Activated naive CD8-positive, alpha-beta T cell (primary cell): ENCODE results near the gene RFX7.
"Not testable (repeated sequence)": the region's sequence is repeated elsewhere in the genome, so short reads cannot be mapped to it uniquely, and the experiment has no call there.

ENCODE experiments used
- H3K27ac Mint-ChIP-seq: one replicate; pipeline ENCODE4 v1.8.0; 2021; ENCODE audit warnings: mixed read lengths
- H3K27me3 Mint-ChIP-seq: one replicate; pipeline ENCODE4 v1.8.0; 2021; ENCODE audit warnings: mixed read lengths
- H3K36me3 Mint-ChIP-seq: one replicate; pipeline ENCODE4 v1.8.0; 2021; ENCODE audit warnings: mixed read lengths
- H3K4me1 Mint-ChIP-seq: one replicate; pipeline ENCODE4 v1.8.0; 2021; ENCODE audit warnings: low read depth, mixed read lengths
- H3K4me3 Mint-ChIP-seq: one replicate; pipeline ENCODE4 v1.8.0; 2021; ENCODE audit warnings: mild to moderate bottlenecking, mixed read lengths
- H3K9me3 Mint-ChIP-seq: one replicate; pipeline ENCODE4 v1.8.0; 2021; ENCODE audit warnings: low read depth, mixed read lengths

The RFX7 gene

DNA sequence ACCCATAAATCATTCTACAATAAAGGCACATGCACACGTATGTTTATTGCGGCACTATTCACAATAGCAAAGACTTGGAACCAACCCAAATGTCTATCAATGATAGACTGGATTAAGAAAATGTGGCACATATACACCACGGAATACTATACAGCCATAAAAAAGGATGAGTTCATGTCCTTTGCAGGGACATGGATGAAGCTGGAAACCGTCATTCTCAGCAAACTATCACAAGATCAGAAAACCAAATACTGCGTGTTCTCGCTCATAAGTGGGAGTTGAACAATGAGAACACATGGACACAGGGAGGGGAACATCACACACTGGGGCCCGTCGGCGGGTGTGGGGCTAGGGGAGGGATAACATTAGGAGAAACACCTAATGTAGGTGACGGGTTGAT lies 88.4 kb downstream of the RFX7 start:
- H3K4me3 Mint-ChIP-seq, H3K27ac Mint-ChIP-seq, H3K9me3 Mint-ChIP-seq, H3K27me3 Mint-ChIP-seq: not testable (repeated sequence)
- Mint-ChIP-seq H3K36me3 (peaks cover 29% of the 10 kb centered on the region), H3K4me1 (peaks cover 39% of the 10 kb centered on the region)

DNA sequence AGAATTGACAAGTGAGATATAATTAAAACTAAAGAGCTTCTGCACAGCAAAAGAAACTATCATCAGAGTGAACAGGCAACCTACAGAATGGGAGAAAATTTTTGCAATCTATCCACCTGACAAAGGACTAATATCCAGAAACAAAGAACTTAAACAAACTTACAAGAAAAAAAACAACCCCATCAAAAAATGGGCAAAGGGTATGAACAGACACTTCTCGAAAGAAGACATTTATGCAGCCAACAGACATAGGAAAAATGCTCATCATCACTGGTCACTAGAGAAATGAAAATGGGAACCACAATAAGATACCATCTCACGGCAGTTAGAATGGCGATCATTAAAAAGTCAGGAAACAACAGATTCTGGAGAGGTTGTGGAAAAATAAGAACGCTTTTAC lies 88.9 kb downstream of the RFX7 start:
- Mint-ChIP-seq H3K36me3 (peaks cover 26% of the 10 kb centered on the region), H3K4me1 (peaks cover 35% of the 10 kb centered on the region), H3K27ac (peak overlapping the region; percentile 31)
- not testable (repeated sequence) for H3K4me3 Mint-ChIP-seq, H3K9me3 Mint-ChIP-seq, H3K27me3 Mint-ChIP-seq

DNA sequence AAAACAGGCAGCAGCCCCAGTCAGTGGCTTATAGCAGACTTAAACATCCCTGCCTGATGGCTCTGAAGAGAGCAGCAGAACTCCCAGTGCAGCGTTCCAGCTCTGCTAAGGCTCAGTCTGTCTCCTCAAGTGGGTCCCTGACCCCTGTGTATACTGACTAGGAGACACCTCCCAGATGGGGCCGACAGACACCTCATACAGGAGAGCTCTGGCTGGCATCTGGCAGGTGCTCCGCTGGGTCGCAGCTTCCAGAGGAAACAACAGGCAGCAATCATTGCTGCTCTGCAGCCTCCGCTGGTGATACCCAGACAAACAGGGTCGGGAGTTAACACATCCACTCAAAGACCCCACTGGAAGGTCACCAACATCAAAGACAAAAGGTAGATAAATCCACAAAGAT lies 93.5 kb downstream of the RFX7 start:
- Mint-ChIP-seq H3K9me3 (peaks cover 8% of the 10 kb centered on the region), H3K4me3 (no peak overlapping the region), H3K27ac (no peak overlapping the region), H3K27me3 (no peaks in the 10 kb centered on the region), H3K4me1 (peaks cover 52% of the 10 kb centered on the region), H3K36me3 (peaks cover 30% of the 10 kb centered on the region)

DNA sequence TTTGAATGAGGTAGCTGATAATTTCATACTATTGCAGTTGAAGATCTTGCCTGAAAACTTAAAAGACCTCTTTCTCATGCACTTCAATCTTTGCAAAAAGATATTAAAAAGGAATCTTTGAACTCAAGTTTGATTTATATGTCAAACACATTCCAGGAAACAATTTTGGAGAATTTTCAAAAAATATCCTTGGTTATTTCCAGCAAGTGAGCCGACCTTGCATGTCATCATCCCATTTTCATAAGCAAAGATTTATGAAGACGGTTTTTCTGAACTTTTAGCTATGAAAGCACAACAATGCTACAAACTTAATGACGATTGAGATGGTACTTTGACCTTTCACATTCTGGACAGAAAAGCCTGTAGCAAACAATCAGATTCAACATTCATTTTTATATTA lies 95.6 kb downstream of the RFX7 start:
- Mint-ChIP-seq H3K9me3 (peaks cover 3% of the 10 kb centered on the region), H3K36me3 (peaks cover 20% of the 10 kb centered on the region), H3K4me3 (no peak overlapping the region), H3K27ac (no peak overlapping the region), H3K4me1 (peaks cover 41% of the 10 kb centered on the region), H3K27me3 (no peaks in the 10 kb centered on the region)

DNA sequence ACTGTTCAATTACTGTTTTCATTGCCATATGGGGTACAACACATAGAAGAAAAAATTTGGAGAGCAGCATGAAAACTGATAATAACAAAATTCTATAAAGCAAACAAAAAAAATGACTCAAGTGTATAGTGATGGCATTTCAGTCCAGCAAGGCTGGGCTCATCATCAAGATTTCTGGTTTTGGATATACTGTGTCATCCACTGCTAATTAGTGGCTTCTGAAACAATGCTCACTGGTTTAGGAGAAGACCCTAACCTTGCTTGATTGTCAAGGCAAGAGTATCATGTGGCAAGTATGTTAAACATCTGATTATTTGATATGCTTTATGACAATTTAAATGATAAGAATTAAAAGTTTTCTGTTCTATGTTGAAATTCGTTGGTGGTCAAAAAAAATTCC lies 96.9 kb downstream of the RFX7 start:
- Mint-ChIP-seq H3K36me3 (peaks cover 28% of the 10 kb centered on the region), H3K4me1 (peaks cover 31% of the 10 kb centered on the region), H3K27me3 (no peaks in the 10 kb centered on the region), H3K27ac (no peak overlapping the region), H3K4me3 (no peak overlapping the region), H3K9me3 (peaks cover 7% of the 10 kb centered on the region)

DNA sequence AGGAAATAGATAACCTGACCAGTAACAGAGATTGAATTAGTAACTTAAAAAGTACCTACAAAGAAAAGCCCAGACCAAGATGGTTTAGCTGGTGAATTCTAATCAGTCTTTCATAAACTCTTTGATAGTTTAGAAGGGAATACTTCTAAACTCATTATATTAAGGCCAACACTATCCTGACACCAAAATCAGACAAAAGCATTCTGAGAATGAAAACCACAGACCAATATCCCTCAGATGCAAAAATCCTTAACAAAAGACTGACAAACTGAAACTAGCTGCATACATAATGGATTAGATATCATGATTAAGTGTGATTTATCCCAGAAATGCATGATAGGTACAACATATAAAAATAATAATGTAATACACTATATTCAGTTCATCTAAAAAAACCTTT lies 115.6 kb downstream of the RFX7 start:
- Mint-ChIP-seq H3K27ac (no peak overlapping the region), H3K27me3 (no peaks in the 10 kb centered on the region), H3K4me3 (no peak overlapping the region), H3K9me3 (peaks cover 14% of the 10 kb centered on the region), H3K4me1 (no peaks in the 10 kb centered on the region), H3K36me3 (peaks cover 59% of the 10 kb centered on the region)

DNA sequence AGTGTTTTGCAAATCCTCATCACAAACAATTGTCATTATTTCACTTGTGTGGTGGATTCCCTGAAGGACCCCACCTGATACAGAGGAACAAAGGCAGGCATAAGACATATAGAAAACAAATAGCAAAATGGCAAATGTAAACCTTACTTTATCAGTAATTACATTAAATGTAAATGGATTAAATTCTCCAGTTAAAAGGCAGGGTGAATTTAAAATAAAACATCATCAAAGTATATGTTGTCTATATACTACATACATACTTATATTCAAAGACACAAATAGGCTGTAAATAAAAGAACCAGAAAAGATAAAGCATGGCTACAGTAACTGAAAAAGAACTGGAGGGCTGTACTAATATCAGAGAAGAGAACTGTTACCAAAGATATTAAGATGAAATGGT lies 117.3 kb downstream of the RFX7 start:
- Mint-ChIP-seq H3K4me1 (no peaks in the 10 kb centered on the region), H3K4me3 (no peak overlapping the region), H3K27me3 (no peaks in the 10 kb centered on the region), H3K36me3 (peaks cover 61% of the 10 kb centered on the region), H3K9me3 (peaks cover 14% of the 10 kb centered on the region), H3K27ac (no peak overlapping the region)

DNA sequence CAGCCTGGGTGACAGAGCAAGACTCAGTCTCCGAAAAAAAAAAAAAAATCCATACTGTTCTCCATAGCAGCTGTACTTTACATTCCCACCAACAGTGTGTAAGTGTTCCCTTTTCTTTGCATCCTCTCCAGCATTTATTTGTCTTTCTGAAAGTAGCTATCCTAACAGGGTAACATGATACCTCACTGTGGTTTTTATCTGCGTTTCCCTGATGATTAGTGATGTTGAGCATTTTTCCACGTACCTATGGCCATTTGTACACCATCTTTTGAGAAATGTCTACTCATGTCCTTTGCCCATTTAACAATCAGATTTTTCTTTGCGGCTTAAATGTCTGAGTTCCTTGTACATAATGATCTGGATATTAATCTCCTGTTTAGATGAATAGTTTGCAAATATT lies 119.3 kb downstream of the RFX7 start:
- Mint-ChIP-seq H3K4me3 (no peak overlapping the region), H3K36me3 (peaks cover 56% of the 10 kb centered on the region)

DNA sequence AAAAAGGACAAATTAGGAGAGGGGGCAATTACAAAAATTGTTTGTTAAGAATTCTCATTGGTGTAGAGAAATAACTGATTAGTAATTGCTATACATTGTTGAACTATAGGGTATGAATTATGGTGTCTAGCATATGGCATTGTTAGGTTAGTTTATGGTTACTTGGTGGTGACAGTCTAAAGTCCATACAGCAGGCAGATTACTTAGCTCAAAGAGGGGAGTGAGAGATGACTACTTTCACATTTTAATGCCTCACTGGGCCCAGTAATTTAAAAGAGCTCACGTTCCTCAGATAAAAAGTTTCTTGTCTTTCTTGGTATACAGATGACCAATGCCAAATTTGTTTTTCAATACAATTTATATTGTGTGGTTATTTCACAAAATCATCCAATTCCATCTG lies 137.8 kb downstream of the RFX7 start:
- no peak overlapping the region for H3K27ac Mint-ChIP-seq
- no peaks in the 10 kb centered on the region for H3K9me3 Mint-ChIP-seq
- peaks cover 6% of the 10 kb centered on the region for H3K36me3 Mint-ChIP-seq
- no peaks in the 10 kb centered on the region for H3K27me3 Mint-ChIP-seq
- H3K4me1 Mint-ChIP-seq: peaks cover 6% of the 10 kb centered on the region
- no peak overlapping the region for H3K4me3 Mint-ChIP-seq

More for the DNA sequence above, 119.3 kb downstream of the RFX7 start:
- H3K27ac Mint-ChIP-seq: no peak overlapping the region
- no peaks in the 10 kb centered on the region for H3K27me3 Mint-ChIP-seq
- peaks cover 21% of the 10 kb centered on the region for H3K9me3 Mint-ChIP-seq
- H3K4me1 Mint-ChIP-seq: no peaks in the 10 kb centered on the region

DNA sequence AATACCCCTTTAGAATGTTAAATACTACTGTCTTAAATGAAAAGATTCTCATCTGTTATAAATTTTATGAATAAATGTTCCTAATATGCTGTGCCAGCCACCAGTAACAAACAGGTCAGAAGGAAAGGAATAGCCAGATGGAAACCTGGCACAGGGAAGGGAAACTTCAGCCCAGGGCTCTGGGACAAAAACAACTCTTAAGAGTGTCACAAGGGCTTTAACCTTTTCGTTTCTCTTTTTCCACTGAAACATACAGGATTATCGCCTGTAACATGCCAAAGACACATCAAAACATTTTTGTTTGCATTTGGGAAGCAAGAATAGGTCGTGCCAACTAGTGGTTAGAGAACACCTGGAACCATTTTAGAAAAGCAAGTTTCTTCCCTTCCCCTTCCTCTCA lies 141.2 kb downstream of the RFX7 start:
- Mint-ChIP-seq H3K4me1 (peaks cover 1% of the 10 kb centered on the region), H3K36me3 (peaks cover 10% of the 10 kb centered on the region)

DNA sequence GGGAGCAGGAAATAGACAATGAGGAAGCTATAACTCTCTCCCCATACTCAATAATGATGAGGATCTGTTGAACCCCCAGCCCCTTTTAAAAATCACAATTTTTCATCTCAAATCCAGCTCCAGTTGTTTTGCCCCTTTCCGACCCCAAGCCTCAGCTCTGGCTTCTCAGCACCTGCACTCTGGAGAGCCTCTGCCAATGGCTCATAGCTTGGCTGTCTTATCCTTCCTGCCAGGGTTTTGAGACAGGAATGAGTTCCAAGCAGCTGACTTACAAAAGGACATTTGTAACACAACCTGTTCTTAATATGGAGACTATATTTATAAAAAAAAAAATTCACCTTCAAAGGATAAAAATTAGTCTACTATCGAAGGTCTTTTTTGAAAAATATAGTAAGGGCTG lies 144.4 kb downstream of the RFX7 start:
- H3K27ac Mint-ChIP-seq: no peak overlapping the region
- peaks cover 26% of the 10 kb centered on the region for H3K36me3 Mint-ChIP-seq
- no peaks in the 10 kb centered on the region for H3K9me3 Mint-ChIP-seq
- H3K4me1 Mint-ChIP-seq: no peaks in the 10 kb centered on the region
- no peak overlapping the region for H3K4me3 Mint-ChIP-seq
- H3K27me3 Mint-ChIP-seq: no peaks in the 10 kb centered on the region

More for the DNA sequence above, 141.2 kb downstream of the RFX7 start:
- H3K27me3 Mint-ChIP-seq: no peaks in the 10 kb centered on the region
- H3K4me3 Mint-ChIP-seq: no peak overlapping the region
- no peak overlapping the region for H3K27ac Mint-ChIP-seq
- H3K9me3 Mint-ChIP-seq: no peaks in the 10 kb centered on the region

DNA sequence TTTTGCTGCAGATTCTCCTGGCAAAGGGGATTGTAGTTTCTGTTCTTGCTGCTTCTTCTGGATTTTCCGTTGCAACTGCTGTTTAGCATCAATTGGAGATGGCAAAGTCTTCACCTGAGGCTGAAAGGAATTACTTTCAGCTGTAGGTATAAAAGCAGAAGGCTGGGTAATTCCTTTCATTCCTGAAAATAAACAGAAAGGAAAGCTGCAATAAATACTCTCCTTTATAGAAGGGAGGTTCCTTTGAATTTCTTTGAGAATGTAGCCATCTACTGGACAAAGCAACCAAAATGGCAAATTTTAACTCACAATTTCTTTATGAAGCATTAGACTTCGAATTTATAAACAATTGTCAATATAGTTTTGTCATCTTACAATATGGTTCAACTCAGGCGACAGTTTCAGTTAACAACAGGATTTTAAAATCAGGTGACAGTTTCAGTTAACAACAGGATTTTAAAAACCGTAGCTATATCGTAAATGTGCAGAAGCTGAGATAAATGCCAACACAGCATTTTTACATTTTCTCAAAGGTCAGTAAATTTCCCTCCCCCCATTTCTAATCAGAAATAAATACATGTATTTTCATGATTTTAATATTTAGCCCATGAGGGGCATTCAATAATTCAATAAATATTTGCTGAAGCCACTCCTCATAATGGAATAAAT lies 145.3 kb downstream of the RFX7 start:
- H3K27ac Mint-ChIP-seq: no peak overlapping the region
- H3K27me3 Mint-ChIP-seq: no peaks in the 10 kb centered on the region
- H3K4me1 Mint-ChIP-seq: peaks cover 2% of the 10 kb centered on the region
- H3K4me3 Mint-ChIP-seq: no peak overlapping the region
- H3K9me3 Mint-ChIP-seq: no peaks in the 10 kb centered on the region
- H3K36me3 Mint-ChIP-seq: peaks cover 36% of the 10 kb centered on the region

DNA sequence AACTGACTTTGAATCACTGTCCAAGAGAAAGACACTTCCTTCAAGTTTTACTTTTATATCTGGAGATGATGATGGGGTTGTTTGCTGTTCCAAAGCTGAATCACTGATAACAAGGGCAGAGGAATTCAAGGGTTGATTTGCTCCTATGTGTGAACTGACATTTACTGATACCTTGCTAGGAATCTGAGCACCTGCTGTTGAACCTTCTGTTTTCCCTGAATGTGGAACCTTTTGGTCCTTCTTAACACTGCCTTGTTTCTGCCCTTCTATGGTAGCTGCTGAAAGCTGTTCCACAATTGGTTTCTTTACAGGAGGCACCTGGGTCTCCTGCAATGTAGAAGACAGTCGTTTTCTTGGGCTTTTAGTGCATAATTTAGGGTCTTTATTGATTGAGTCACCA lies 148.3 kb downstream of the RFX7 start:
- peaks cover 41% of the 10 kb centered on the region for H3K36me3 Mint-ChIP-seq
- no peak overlapping the region for H3K27ac Mint-ChIP-seq

DNA sequence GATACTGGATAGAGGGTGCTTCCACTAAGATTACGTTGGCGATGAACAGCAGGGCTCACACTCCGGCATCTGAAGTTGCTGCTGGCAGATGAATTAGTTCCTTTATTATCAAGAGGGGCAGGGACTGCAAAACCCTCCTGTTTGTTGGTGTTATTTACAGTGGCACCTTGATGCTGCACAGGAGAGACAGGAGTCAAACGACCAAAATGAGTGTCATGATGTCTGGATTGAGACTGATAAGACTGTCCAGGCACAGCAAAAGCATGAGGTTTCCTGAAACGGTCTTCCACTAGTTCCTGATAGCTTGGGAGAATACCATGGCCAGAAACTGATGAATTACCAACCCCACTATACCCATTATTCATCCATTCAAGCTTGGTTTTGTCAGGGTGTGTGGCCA lies 149.5 kb downstream of the RFX7 start:
- no peaks in the 10 kb centered on the region for H3K27me3 Mint-ChIP-seq
- H3K4me3 Mint-ChIP-seq: no peak overlapping the region
- H3K36me3 Mint-ChIP-seq: peaks cover 39% of the 10 kb centered on the region
- H3K27ac Mint-ChIP-seq: no peak overlapping the region
- H3K4me1 Mint-ChIP-seq: peaks cover 4% of the 10 kb centered on the region
- H3K9me3 Mint-ChIP-seq: no peaks in the 10 kb centered on the region

More for the DNA sequence above, 148.3 kb downstream of the RFX7 start:
- Mint-ChIP-seq H3K27me3 (no peaks in the 10 kb centered on the region), H3K9me3 (no peaks in the 10 kb centered on the region), H3K4me1 (peaks cover 4% of the 10 kb centered on the region), H3K4me3 (no peak overlapping the region)

DNA sequence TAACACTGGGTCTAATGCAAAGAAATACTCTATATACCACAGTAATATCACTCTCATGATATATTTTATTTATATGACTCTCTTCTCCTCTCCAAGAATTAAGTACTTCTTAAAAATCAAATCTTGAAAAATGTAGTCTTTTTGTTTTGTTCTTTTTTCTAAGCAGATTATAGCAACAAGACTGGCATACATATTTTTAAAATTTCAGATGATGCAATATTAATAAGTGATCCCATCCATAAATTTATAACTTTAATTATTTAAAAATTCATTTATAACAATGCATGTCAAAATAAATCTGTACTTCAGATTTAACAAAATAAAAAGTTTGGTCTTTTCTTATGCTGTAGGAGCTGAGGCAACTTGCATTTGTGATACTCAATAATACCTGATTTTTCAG lies 155.3 kb downstream of the RFX7 start:
- no peak overlapping the region for H3K27ac Mint-ChIP-seq
- peaks cover 16% of the 10 kb centered on the region for H3K4me1 Mint-ChIP-seq
- H3K36me3 Mint-ChIP-seq: peaks cover 6% of the 10 kb centered on the region
- no peaks in the 10 kb centered on the region for H3K27me3 Mint-ChIP-seq
- peaks cover 4% of the 10 kb centered on the region for H3K9me3 Mint-ChIP-seq
- H3K4me3 Mint-ChIP-seq: no peak overlapping the region

DNA sequence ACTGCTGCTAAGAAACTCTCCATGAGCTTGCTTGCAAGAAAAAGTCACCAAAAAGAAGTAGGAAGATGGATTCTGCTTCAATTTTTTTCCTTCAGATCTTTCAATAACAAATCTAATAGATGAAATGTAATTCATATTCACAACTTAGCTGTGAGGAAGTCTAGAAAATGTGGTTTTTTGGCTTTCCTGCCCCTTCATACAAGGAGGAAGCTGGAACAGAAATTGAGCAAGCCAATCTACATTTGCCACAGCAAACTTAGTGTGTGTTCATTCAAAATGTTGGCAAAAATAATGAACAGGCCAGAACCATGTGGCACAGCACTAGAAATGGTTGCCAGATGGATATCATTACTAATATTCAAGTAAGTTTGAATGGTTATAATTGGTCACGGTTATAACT lies 157.1 kb downstream of the RFX7 start:
- H3K27me3 Mint-ChIP-seq: peaks cover 7% of the 10 kb centered on the region
- H3K36me3 Mint-ChIP-seq: peaks cover 2% of the 10 kb centered on the region
- peaks cover 14% of the 10 kb centered on the region for H3K4me1 Mint-ChIP-seq
- peaks cover 4% of the 10 kb centered on the region for H3K9me3 Mint-ChIP-seq
- no peak overlapping the region for H3K27ac Mint-ChIP-seq
- H3K4me3 Mint-ChIP-seq: no peak overlapping the region
